Measurements from ENCODE around the gene C6orf47. TPM values are rescaled to one million over a fixed set of nuclear protein-coding genes. Genes with fewer than 3 reads are reported as not detected.
A peak's percentile ranks its signal among the peaks of the same experiment; 100 is the strongest.

Gene C6orf47
- polyA plus RNA-seq, 2 donors: 20.6 to 21.1 TPM

- 0% methylated on average over 50 of the region's 50 CpGs for WGBS, 2 donors
- no peaks in the 10 kb centered on the region for H3K9me3 ChIP-seq (ENCODE audit: control insufficient read depth in 2 of 2, insufficient read depth in 1 of 2, low read depth in 1 of 2, low read length in 1 of 2)
These were observed 40.6 kb downstream of the C6orf47 start for GRCh38 chr6:31619805-31620585.

GRCh38 chr6:31617010-31617409 is 43.6 kb downstream of the C6orf47 start:
- H3K4me3 ChIP-seq (ENCODE audit: low read depth in 1 of 2, low read length in 2 of 2): no peak overlapping the region
- 87 to 91% methylated on average over 2 of the region's 2 CpGs for WGBS, 2 donors
- H3K27me3 ChIP-seq (ENCODE audit: control insufficient read depth in 1 of 2, insufficient read depth in 2 of 2, low read length in 2 of 2): no peaks in the 10 kb centered on the region
- no peaks in the 10 kb centered on the region for H3K4me1 ChIP-seq (ENCODE audit: control insufficient read depth in 2 of 2, insufficient read depth in 2 of 2, low read length in 1 of 2)
- no peaks in the 10 kb centered on the region for H3K36me3 ChIP-seq (ENCODE audit: control insufficient read depth in 2 of 2, insufficient read depth in 2 of 2, low read length in 1 of 2)
- H3K9me3 ChIP-seq (ENCODE audit: control insufficient read depth in 2 of 2, insufficient read depth in 1 of 2, low read depth in 1 of 2, low read length in 1 of 2): no peaks in the 10 kb centered on the region
- no peak overlapping the region for H3K27ac ChIP-seq (ENCODE audit: low read depth in 2 of 2, low read length in 1 of 2)

More at GRCh38 chr6:31619805-31620585, 40.6 kb downstream of the C6orf47 start:
- H3K27ac ChIP-seq (ENCODE audit: low read depth in 2 of 2, low read length in 1 of 2): peak overlapping the region; percentile 99 to 100
- no peaks in the 10 kb centered on the region for H3K4me1 ChIP-seq (ENCODE audit: control insufficient read depth in 2 of 2, insufficient read depth in 2 of 2, low read length in 1 of 2)
- no peaks in the 10 kb centered on the region for H3K27me3 ChIP-seq (ENCODE audit: control insufficient read depth in 1 of 2, insufficient read depth in 2 of 2, low read length in 2 of 2)
- peak overlapping the region; percentile 71 to 87 for H3K4me3 ChIP-seq (ENCODE audit: low read depth in 1 of 2, low read length in 2 of 2)
- peaks cover 6 to 10% of the 10 kb centered on the region in 2 donors for H3K36me3 ChIP-seq (ENCODE audit: control insufficient read depth in 2 of 2, insufficient read depth in 2 of 2, low read length in 1 of 2)

GRCh38 chr6:31615748-31616147 is 44.8 kb downstream of the C6orf47 start:
- no peaks in the 10 kb centered on the region for H3K36me3 ChIP-seq (ENCODE audit: control insufficient read depth in 2 of 2, insufficient read depth in 2 of 2, low read length in 1 of 2)
- 65 to 70% methylated on average over 6 to 7 of the region's 7 CpGs for WGBS, 2 donors
- no peaks in the 10 kb centered on the region for H3K9me3 ChIP-seq (ENCODE audit: control insufficient read depth in 2 of 2, insufficient read depth in 1 of 2, low read depth in 1 of 2, low read length in 1 of 2)
- H3K4me3 ChIP-seq (ENCODE audit: low read depth in 1 of 2, low read length in 2 of 2): no peak overlapping the region
- peak overlapping the region in 1 of 2 donors; percentile 49 for H3K27ac ChIP-seq (ENCODE audit: low read depth in 2 of 2, low read length in 1 of 2)
- no peaks in the 10 kb centered on the region for H3K4me1 ChIP-seq (ENCODE audit: control insufficient read depth in 2 of 2, insufficient read depth in 2 of 2, low read length in 1 of 2)
- no peaks in the 10 kb centered on the region for H3K27me3 ChIP-seq (ENCODE audit: control insufficient read depth in 1 of 2, insufficient read depth in 2 of 2, low read length in 2 of 2)

GRCh38 chr6:31614684-31615578 is 45.6 kb downstream of the C6orf47 start, which contains the start of gene AIF1:
Gene AIF1, plus strand, starts transcription at chr6:31615234. Its CDS starts 96 bp downstream, at chr6:31615330.
- Histone ChIP-seq H3K9me3 (ENCODE audit: control insufficient read depth in 2 of 2, insufficient read depth in 1 of 2, low read depth in 1 of 2, low read length in 1 of 2) (no peaks in the 10 kb centered on the region), H3K4me3 (ENCODE audit: low read depth in 1 of 2, low read length in 2 of 2) (no peak within 1 kb of the TSS), H3K36me3 (ENCODE audit: control insufficient read depth in 2 of 2, insufficient read depth in 2 of 2, low read length in 1 of 2) (no peaks in the 10 kb centered on the region), H3K27ac (ENCODE audit: low read depth in 2 of 2, low read length in 1 of 2) (peak within 1 kb of the TSS in 1 of 2 donors; percentile 49), H3K27me3 (ENCODE audit: control insufficient read depth in 1 of 2, insufficient read depth in 2 of 2, low read length in 2 of 2) (no peaks in the 10 kb centered on the region), H3K4me1 (ENCODE audit: control insufficient read depth in 2 of 2, insufficient read depth in 2 of 2, low read length in 1 of 2) (no peaks in the 10 kb centered on the region)
- 64 to 68% methylated on average over 6 of the region's 6 CpGs for WGBS, 2 donors

- H3K4me1 ChIP-seq (ENCODE audit: control insufficient read depth in 2 of 2, insufficient read depth in 2 of 2, low read length in 1 of 2): no peaks in the 10 kb centered on the region
- no peak overlapping the region for H3K27ac ChIP-seq (ENCODE audit: low read depth in 2 of 2, low read length in 1 of 2)
- H3K27me3 ChIP-seq (ENCODE audit: control insufficient read depth in 1 of 2, insufficient read depth in 2 of 2, low read length in 2 of 2): no peaks in the 10 kb centered on the region
- WGBS, 2 donors: 73 to 76% methylated on average over 8 of the region's 8 CpGs
- no peaks in the 10 kb centered on the region for H3K36me3 ChIP-seq (ENCODE audit: control insufficient read depth in 2 of 2, insufficient read depth in 2 of 2, low read length in 1 of 2)
- H3K9me3 ChIP-seq (ENCODE audit: control insufficient read depth in 2 of 2, insufficient read depth in 1 of 2, low read depth in 1 of 2, low read length in 1 of 2): no peaks in the 10 kb centered on the region
- H3K4me3 ChIP-seq (ENCODE audit: low read depth in 1 of 2, low read length in 2 of 2): no peak overlapping the region
These were observed 46.4 kb downstream of the C6orf47 start for GRCh38 chr6:31614075-31614619.

- no peaks in the 10 kb centered on the region for H3K4me1 ChIP-seq (ENCODE audit: control insufficient read depth in 2 of 2, insufficient read depth in 2 of 2, low read length in 1 of 2)
- H3K36me3 ChIP-seq (ENCODE audit: control insufficient read depth in 2 of 2, insufficient read depth in 2 of 2, low read length in 1 of 2): no peaks in the 10 kb centered on the region
- H3K4me3 ChIP-seq (ENCODE audit: low read depth in 1 of 2, low read length in 2 of 2): no peak overlapping the region
- WGBS, 2 donors: 84% methylated on average over 4 of the region's 4 CpGs
- H3K27me3 ChIP-seq (ENCODE audit: control insufficient read depth in 1 of 2, insufficient read depth in 2 of 2, low read length in 2 of 2): no peaks in the 10 kb centered on the region
- H3K27ac ChIP-seq (ENCODE audit: low read depth in 2 of 2, low read length in 1 of 2): no peak overlapping the region
- no peaks in the 10 kb centered on the region for H3K9me3 ChIP-seq (ENCODE audit: control insufficient read depth in 2 of 2, insufficient read depth in 1 of 2, low read depth in 1 of 2, low read length in 1 of 2)
These were observed 49.6 kb downstream of the C6orf47 start for GRCh38 chr6:31610968-31611367.

- 71 to 72% methylated on average over 8 of the region's 8 CpGs for WGBS, 2 donors
- Histone ChIP-seq H3K9me3 (ENCODE audit: control insufficient read depth in 2 of 2, insufficient read depth in 1 of 2, low read depth in 1 of 2, low read length in 1 of 2) (no peaks in the 10 kb centered on the region), H3K27ac (ENCODE audit: low read depth in 2 of 2, low read length in 1 of 2) (no peak overlapping the region), H3K4me1 (ENCODE audit: control insufficient read depth in 2 of 2, insufficient read depth in 2 of 2, low read length in 1 of 2) (no peaks in the 10 kb centered on the region), H3K4me3 (ENCODE audit: low read depth in 1 of 2, low read length in 2 of 2) (no peak overlapping the region), H3K36me3 (ENCODE audit: control insufficient read depth in 2 of 2, insufficient read depth in 2 of 2, low read length in 1 of 2) (no peaks in the 10 kb centered on the region), H3K27me3 (ENCODE audit: control insufficient read depth in 1 of 2, insufficient read depth in 2 of 2, low read length in 2 of 2) (no peaks in the 10 kb centered on the region)
These were observed 50.8 kb downstream of the C6orf47 start for GRCh38 chr6:31609519-31610406.
